CD8-positive, alpha-beta memory T cell (primary cell): ENCODE measurements around the gene OR1N2. TPM values are rescaled to one million over a fixed set of nuclear protein-coding genes. Genes with fewer than 3 reads are reported as not detected.

Experiments
- CTCF ChIA-PET: fragments of 350-600 bp; sonication (Branson Sonifier 250); formaldehyde crosslinking; loops from one replicate; lab custom pipeline; 2021; ENCODE audit warnings: antibody characterized with exemption; lab: Charles Lee
- POLR2A ChIA-PET: fragments of 350-600 bp; sonication (Branson Sonifier 250); formaldehyde crosslinking; loops from one replicate; lab custom pipeline; 2021; ENCODE audit warnings: antibody characterized with exemption; lab: Charles Lee
- DNase-seq, 5 donors: peaks; one replicate each; pipeline versions ENCODE4 v3.0.0 to v3.0.0-alpha.2; 2020 to 2022; ENCODE audit warnings: mixed read lengths in 1 of 5
- H3K27ac ChIP-seq: one replicate; pipeline ENCODE4 v1.7.0; 2013; ENCODE audit warnings: low read depth, mild to moderate bottlenecking, low read length, moderate library complexity
- H3K27me3 ChIP-seq: 2 replicates; pipeline ENCODE4 v1.7.0; 2013; ENCODE audit warnings: low read length, mild to moderate bottlenecking; ENCODE audit not compliant: insufficient read depth, poor library complexity, severe bottlenecking
- H3K36me3 ChIP-seq: 2 replicates; pipeline ENCODE4 v1.7.0; 2013; ENCODE audit warnings: mild to moderate bottlenecking, low read length, moderate library complexity; ENCODE audit not compliant: insufficient read depth
- H3K4me1 ChIP-seq: 2 replicates; pipeline ENCODE4 v1.7.0; 2013; ENCODE audit warnings: mild to moderate bottlenecking, low read length, moderate library complexity; ENCODE audit not compliant: insufficient read depth
- H3K4me3 ChIP-seq: 2 replicates; pipeline ENCODE4 v1.7.0; 2013; ENCODE audit warnings: mild to moderate bottlenecking, low read length
- H3K9me3 ChIP-seq: 2 replicates; pipeline ENCODE4 v1.7.0; 2013; ENCODE audit warnings: mild to moderate bottlenecking, low read length
- H3K27ac Mint-ChIP-seq, 8 donors: one replicate each; pipeline ENCODE4 v1.8.0; 2020 to 2021; ENCODE audit warnings: mixed read lengths in 8 of 8, mild to moderate bottlenecking in 6 of 8, inconsistent platforms in 3 of 8, moderate library complexity in 3 of 8
- H3K27me3 Mint-ChIP-seq, 2 donors: one replicate each; pipeline ENCODE4 v1.8.0; 2020 to 2021; ENCODE audit warnings: mixed read lengths in 2 of 2, mild to moderate bottlenecking in 1 of 2, moderate library complexity in 1 of 2
- H3K36me3 Mint-ChIP-seq, 3 donors: one replicate each; pipeline ENCODE4 v1.8.0; 2020 to 2021; ENCODE audit warnings: mixed read lengths in 3 of 3, inconsistent platforms in 1 of 3, mild to moderate bottlenecking in 1 of 3
- H3K4me1 Mint-ChIP-seq, 3 donors: one replicate each; pipeline ENCODE4 v1.8.0; 2020 to 2021; ENCODE audit warnings: mixed read lengths in 3 of 3, inconsistent platforms in 1 of 3, mild to moderate bottlenecking in 1 of 3
- H3K4me3 Mint-ChIP-seq, 7 donors: one replicate each; pipeline ENCODE4 v1.8.0; 2020 to 2021; ENCODE audit warnings: mixed read lengths in 7 of 7, mild to moderate bottlenecking in 6 of 7, moderate library complexity in 4 of 7, inconsistent platforms in 2 of 7
- H3K9me3 Mint-ChIP-seq, 5 donors: one replicate each; pipeline ENCODE4 v1.8.0; 2020 to 2022; ENCODE audit warnings: mixed read lengths in 5 of 5, mild to moderate bottlenecking in 3 of 5, moderate library complexity in 2 of 5, inconsistent platforms in 1 of 5
- polyA plus RNA-seq: library from polyadenylated mRNA; unstranded; fragments of 300-500 nt; fragmentation: Illumina TruSeq; gene quantifications from one replicate; pipeline ENCODE4 v1.2.3, GENCODE V29; 2021
- total RNA-seq, 2 experiments: library from RNA; stranded (reverse); gene quantifications; one replicate each; pipeline ENCODE4 v1.2.3, GENCODE V29; 2021

The OR1N2 gene
- total RNA-seq = not detected
- not detected for polyA plus RNA-seq

- Histone ChIP-seq H3K27me3 (no peaks in the 10 kb centered on the region), H3K27ac (no peak within 1 kb of the TSS), H3K9me3 (no peaks in the 10 kb centered on the region), H3K4me3 (no peak within 1 kb of the TSS), H3K36me3 (no peaks in the 10 kb centered on the region), H3K4me1 (no peaks in the 10 kb centered on the region)
- Mint-ChIP-seq H3K4me3 (no peak within 1 kb of the TSS), H3K4me1 (no peaks in the 10 kb centered on the region), H3K36me3 (peaks cover 0 to 7% (median 0%) of the 10 kb centered on the region in 3 donors), H3K27ac (no peak within 1 kb of the TSS), H3K27me3 (peaks cover 8 to 34% of the 10 kb centered on the region in 2 donors), H3K9me3 (peaks cover 0 to 8% (median 1%) of the 10 kb centered on the region in 5 donors)
- DNase-seq = no peak
- POLR2A ChIA-PET = no interaction called here
- CTCF ChIA-PET = no interaction called here
These were observed at the start of gene OR1N2 for GRCh38 chr9:122552812-122553211. Gene OR1N2 (plus strand): TSS chr9:122553112. CDS start chr9:122553212, 100 bp downstream.

GRCh38 chr9:122506964-122507363, 45.9 kb upstream of the OR1N2 start:
- ChIA-PET CTCF (no interaction called here), POLR2A (no interaction called here)
- Histone ChIP-seq H3K36me3 (no peaks in the 10 kb centered on the region), H3K4me1 (no peaks in the 10 kb centered on the region), H3K9me3 (no peaks in the 10 kb centered on the region), H3K27me3 (no peaks in the 10 kb centered on the region), H3K4me3 (no peak overlapping the region), H3K27ac (no peak overlapping the region)
- Mint-ChIP-seq H3K27ac (no peak overlapping the region), H3K9me3 (no peaks in the 10 kb centered on the region), H3K4me1 (no peaks in the 10 kb centered on the region), H3K36me3 (no peaks in the 10 kb centered on the region), H3K4me3 (no peak overlapping the region), H3K27me3 (peaks cover 9% of the 10 kb centered on the region in 2 donors)
- DNase-seq = no peak

GRCh38 chr9:122510502-122510901, 42.4 kb upstream of the OR1N2 start, which contains the start of gene OR1J2:
Gene OR1J2 (plus strand): TSS chr9:122510802. CDS start chr9:122510802, 0 bp downstream.
- H3K27ac ChIP-seq = no peak within 1 kb of the TSS
- no peak within 1 kb of the TSS for H3K4me3 ChIP-seq
- Mint-ChIP-seq H3K4me3 (no peak within 1 kb of the TSS), H3K27ac (no peak within 1 kb of the TSS), H3K4me1 (no peaks in the 10 kb centered on the region), H3K27me3 (peaks cover 9 to 10% of the 10 kb centered on the region in 2 donors), H3K9me3 (no peaks in the 10 kb centered on the region), H3K36me3 (no peaks in the 10 kb centered on the region)
- CTCF ChIA-PET = no interaction called here
- POLR2A ChIA-PET = no interaction called here
- no peaks in the 10 kb centered on the region for H3K4me1 ChIP-seq
- H3K27me3 ChIP-seq = no peaks in the 10 kb centered on the region
- H3K36me3 ChIP-seq = no peaks in the 10 kb centered on the region
- no peak for DNase-seq
- H3K9me3 ChIP-seq = no peaks in the 10 kb centered on the region

- H3K27me3 ChIP-seq = no peaks in the 10 kb centered on the region
- no peak overlapping the region for H3K27ac ChIP-seq
- H3K4me1 ChIP-seq = no peaks in the 10 kb centered on the region
- CTCF ChIA-PET = no interaction called here
- no peaks in the 10 kb centered on the region for H3K9me3 ChIP-seq
- H3K4me1 Mint-ChIP-seq = no peaks in the 10 kb centered on the region
- H3K27ac Mint-ChIP-seq = no peak overlapping the region
- DNase-seq = no peak
- no peak overlapping the region for H3K4me3 Mint-ChIP-seq
- H3K9me3 Mint-ChIP-seq = peaks cover 0 to 1% (median 0%) of the 10 kb centered on the region in 5 donors
- H3K36me3 ChIP-seq = no peaks in the 10 kb centered on the region
- no peak overlapping the region for H3K4me3 ChIP-seq
- H3K27me3 Mint-ChIP-seq = peaks cover 0 to 30% of the 10 kb centered on the region in 2 donors
- H3K36me3 Mint-ChIP-seq = no peaks in the 10 kb centered on the region
- POLR2A ChIA-PET = no interaction called here
These were observed 34.7 kb upstream of the OR1N2 start for GRCh38 chr9:122518226-122518625.

- no peaks in the 10 kb centered on the region for H3K4me1 ChIP-seq
- H3K27ac ChIP-seq = no peak within 1 kb of the TSS
- Mint-ChIP-seq H3K4me3 (no peak within 1 kb of the TSS), H3K27me3 (peaks cover 0 to 36% of the 10 kb centered on the region in 2 donors), H3K4me1 (no peaks in the 10 kb centered on the region), H3K27ac (no peak within 1 kb of the TSS), H3K9me3 (peaks cover 0 to 1% (median 0%) of the 10 kb centered on the region in 5 donors), H3K36me3 (no peaks in the 10 kb centered on the region)
- H3K36me3 ChIP-seq = no peaks in the 10 kb centered on the region
- ChIA-PET POLR2A (no interaction called here), CTCF (no interaction called here)
- no peak for DNase-seq
- no peak within 1 kb of the TSS for H3K4me3 ChIP-seq
- no peaks in the 10 kb centered on the region for H3K9me3 ChIP-seq
- no peaks in the 10 kb centered on the region for H3K27me3 ChIP-seq
These were observed 34.1 kb upstream of the OR1N2 start, which contains the start of gene OR1J4 for GRCh38 chr9:122518841-122519240. Gene OR1J4 (plus strand): TSS chr9:122519141. CDS start chr9:122519141, 0 bp downstream.

GRCh38 chr9:122519376-122519775, 33.5 kb upstream of the OR1N2 start:
- CTCF ChIA-PET = no interaction called here
- H3K27me3 Mint-ChIP-seq = peaks cover 0 to 39% of the 10 kb centered on the region in 2 donors
- H3K9me3 Mint-ChIP-seq = peaks cover 0 to 1% (median 0%) of the 10 kb centered on the region in 5 donors
- no peaks in the 10 kb centered on the region for H3K36me3 Mint-ChIP-seq
- no peak overlapping the region for H3K27ac ChIP-seq
- no peak for DNase-seq
- no peaks in the 10 kb centered on the region for H3K9me3 ChIP-seq
- POLR2A ChIA-PET = no interaction called here
- H3K27ac Mint-ChIP-seq = no peak overlapping the region
- H3K4me1 Mint-ChIP-seq = no peaks in the 10 kb centered on the region
- no peaks in the 10 kb centered on the region for H3K4me1 ChIP-seq
- no peak overlapping the region for H3K4me3 ChIP-seq
- no peaks in the 10 kb centered on the region for H3K27me3 ChIP-seq
- H3K4me3 Mint-ChIP-seq = no peak overlapping the region
- no peaks in the 10 kb centered on the region for H3K36me3 ChIP-seq

GRCh38 chr9:122526602-122527001, 26.3 kb upstream of the OR1N2 start:
- ChIA-PET CTCF (no interaction called here), POLR2A (no interaction called here)
- H3K9me3 Mint-ChIP-seq = no peaks in the 10 kb centered on the region
- no peaks in the 10 kb centered on the region for H3K4me1 ChIP-seq
- no peak overlapping the region for H3K4me3 ChIP-seq
- H3K27me3 ChIP-seq = no peaks in the 10 kb centered on the region
- no peak overlapping the region for H3K4me3 Mint-ChIP-seq
- H3K27ac Mint-ChIP-seq = no peak overlapping the region
- H3K36me3 ChIP-seq = no peaks in the 10 kb centered on the region
- H3K27me3 Mint-ChIP-seq = peaks cover 10 to 31% of the 10 kb centered on the region in 2 donors
- H3K36me3 Mint-ChIP-seq = no peaks in the 10 kb centered on the region
- no peaks in the 10 kb centered on the region for H3K9me3 ChIP-seq
- no peak overlapping the region for H3K27ac ChIP-seq
- H3K4me1 Mint-ChIP-seq = no peaks in the 10 kb centered on the region
- DNase-seq = no peak

- Histone ChIP-seq H3K4me3 (no peak within 1 kb of the TSS), H3K27me3 (no peaks in the 10 kb centered on the region), H3K9me3 (no peaks in the 10 kb centered on the region), H3K4me1 (no peaks in the 10 kb centered on the region), H3K36me3 (no peaks in the 10 kb centered on the region), H3K27ac (no peak within 1 kb of the TSS)
- Mint-ChIP-seq H3K4me1 (no peaks in the 10 kb centered on the region), H3K27me3 (peaks cover 10 to 25% of the 10 kb centered on the region in 2 donors), H3K4me3 (no peak within 1 kb of the TSS), H3K36me3 (no peaks in the 10 kb centered on the region), H3K9me3 (no peaks in the 10 kb centered on the region), H3K27ac (no peak within 1 kb of the TSS)
- ChIA-PET POLR2A (no interaction called here), CTCF (no interaction called here)
- DNase-seq = no peak
These were observed 25.7 kb upstream of the OR1N2 start, which contains the start of gene OR1N1 for GRCh38 chr9:122527193-122527592. Gene OR1N1 (minus strand): TSS chr9:122527293. CDS start chr9:122527293, 0 bp downstream.
